Measurements from ENCODE around the gene PLXNA4.

GRCh38 chr7:132518102-132518838 lies 58.0 kb downstream of the PLXNA4 start:
- TF ChIP-seq, protein P1, sequence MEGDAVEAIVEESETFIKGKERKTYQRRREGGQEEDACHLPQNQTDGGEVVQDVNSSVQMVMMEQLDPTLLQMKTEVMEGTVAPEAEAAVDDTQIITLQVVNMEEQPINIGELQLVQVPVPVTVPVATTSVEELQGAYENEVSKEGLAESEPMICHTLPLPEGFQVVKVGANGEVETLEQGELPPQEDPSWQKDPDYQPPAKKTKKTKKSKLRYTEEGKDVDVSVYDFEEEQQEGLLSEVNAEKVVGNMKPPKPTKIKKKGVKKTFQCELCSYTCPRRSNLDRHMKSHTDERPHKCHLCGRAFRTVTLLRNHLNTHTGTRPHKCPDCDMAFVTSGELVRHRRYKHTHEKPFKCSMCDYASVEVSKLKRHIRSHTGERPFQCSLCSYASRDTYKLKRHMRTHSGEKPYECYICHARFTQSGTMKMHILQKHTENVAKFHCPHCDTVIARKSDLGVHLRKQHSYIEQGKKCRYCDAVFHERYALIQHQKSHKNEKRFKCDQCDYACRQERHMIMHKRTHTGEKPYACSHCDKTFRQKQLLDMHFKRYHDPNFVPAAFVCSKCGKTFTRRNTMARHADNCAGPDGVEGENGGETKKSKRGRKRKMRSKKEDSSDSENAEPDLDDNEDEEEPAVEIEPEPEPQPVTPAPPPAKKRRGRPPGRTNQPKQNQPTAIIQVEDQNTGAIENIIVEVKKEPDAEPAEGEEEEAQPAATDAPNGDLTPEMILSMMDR (IDR thresholded peaks at IDR 0.05) = no peak
- TF ChIP-seq POLR2A (IDR thresholded peaks at IDR 0.05) = no peak

All from lower leg skin (tissue), 3 donors.